ENCODE measurements around the gene KIF21A. TPM values are rescaled to one million over a fixed set of nuclear protein-coding genes. Genes with fewer than 3 reads are reported as not detected.

The KIF21A gene
- total RNA-seq, 6 experiments from 2014 or later, result 18.4 to 32.9 (median 27.8) TPM

- H3K27me3 ChIP-seq, result no peaks in the 10 kb centered on the region
- no peak for TF ChIP-seq POLR2A (IDR thresholded peaks at IDR 0.05)
- TF ChIP-seq, protein P1, sequence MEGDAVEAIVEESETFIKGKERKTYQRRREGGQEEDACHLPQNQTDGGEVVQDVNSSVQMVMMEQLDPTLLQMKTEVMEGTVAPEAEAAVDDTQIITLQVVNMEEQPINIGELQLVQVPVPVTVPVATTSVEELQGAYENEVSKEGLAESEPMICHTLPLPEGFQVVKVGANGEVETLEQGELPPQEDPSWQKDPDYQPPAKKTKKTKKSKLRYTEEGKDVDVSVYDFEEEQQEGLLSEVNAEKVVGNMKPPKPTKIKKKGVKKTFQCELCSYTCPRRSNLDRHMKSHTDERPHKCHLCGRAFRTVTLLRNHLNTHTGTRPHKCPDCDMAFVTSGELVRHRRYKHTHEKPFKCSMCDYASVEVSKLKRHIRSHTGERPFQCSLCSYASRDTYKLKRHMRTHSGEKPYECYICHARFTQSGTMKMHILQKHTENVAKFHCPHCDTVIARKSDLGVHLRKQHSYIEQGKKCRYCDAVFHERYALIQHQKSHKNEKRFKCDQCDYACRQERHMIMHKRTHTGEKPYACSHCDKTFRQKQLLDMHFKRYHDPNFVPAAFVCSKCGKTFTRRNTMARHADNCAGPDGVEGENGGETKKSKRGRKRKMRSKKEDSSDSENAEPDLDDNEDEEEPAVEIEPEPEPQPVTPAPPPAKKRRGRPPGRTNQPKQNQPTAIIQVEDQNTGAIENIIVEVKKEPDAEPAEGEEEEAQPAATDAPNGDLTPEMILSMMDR (IDR thresholded peaks at IDR 0.05), result no peak
- WGBS (ENCODE audit: insufficient coverage, low coverage, low lambda C conversion rate, missing lambda C conversion rate), result 100% methylated on average over 1 of the region's 1 CpG
- H3K9me3 ChIP-seq, result no peaks in the 10 kb centered on the region
- DNase-seq, result no peak
- peaks cover 0 to 18% (median 6%) of the 10 kb centered on the region in 4 donors for H3K4me1 ChIP-seq
- intact Hi-C loops (cut with DNase I), result no loop called here
- no peak overlapping the region for H3K4me3 ChIP-seq
- no peak overlapping the region for H3K27ac ChIP-seq
- no peaks in the 10 kb centered on the region for H3K36me3 ChIP-seq
- ATAC-seq, result no peak
Measured at GRCh38 chr12:39440101-39440500, 2.8 kb downstream of the KIF21A start.

DNA sequence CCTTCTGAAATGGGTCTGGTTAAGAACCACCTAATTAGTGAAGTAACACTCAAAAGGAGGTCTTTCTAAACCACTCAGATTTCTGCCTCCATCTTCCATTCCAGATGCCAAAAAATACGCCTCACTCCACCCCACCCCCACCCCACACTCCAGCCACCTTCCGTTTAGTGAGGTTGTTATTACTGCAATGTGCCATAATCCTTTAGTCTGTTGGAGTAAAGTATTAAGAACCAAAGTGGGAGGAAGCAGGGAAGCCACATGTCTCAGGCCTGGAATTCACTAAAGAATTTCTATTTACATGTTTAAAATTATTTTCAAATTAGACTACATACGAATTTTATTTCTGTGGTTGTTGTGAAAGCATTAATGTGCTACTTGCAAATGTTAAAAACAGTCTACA, 7.4 kb downstream of the KIF21A start:
- no peak for ATAC-seq
- intact Hi-C loops (cut with DNase I), result no loop called here
- H3K27ac ChIP-seq, result no peak overlapping the region
- WGBS (ENCODE audit: insufficient coverage, low coverage, low lambda C conversion rate, missing lambda C conversion rate), result 81% methylated on average over 3 of the region's 3 CpGs
- no peak overlapping the region for H3K4me3 ChIP-seq
- H3K27me3 ChIP-seq, result no peaks in the 10 kb centered on the region
- no peak for DNase-seq
- TF ChIP-seq, protein P1 (IDR thresholded peaks at IDR 0.05), result no peak
- no peak for TF ChIP-seq POLR2A (IDR thresholded peaks at IDR 0.05)
- peaks cover 0 to 14% (median 0%) of the 10 kb centered on the region in 4 donors for H3K4me1 ChIP-seq
- H3K9me3 ChIP-seq, result no peaks in the 10 kb centered on the region
- H3K36me3 ChIP-seq, result no peaks in the 10 kb centered on the region

DNA sequence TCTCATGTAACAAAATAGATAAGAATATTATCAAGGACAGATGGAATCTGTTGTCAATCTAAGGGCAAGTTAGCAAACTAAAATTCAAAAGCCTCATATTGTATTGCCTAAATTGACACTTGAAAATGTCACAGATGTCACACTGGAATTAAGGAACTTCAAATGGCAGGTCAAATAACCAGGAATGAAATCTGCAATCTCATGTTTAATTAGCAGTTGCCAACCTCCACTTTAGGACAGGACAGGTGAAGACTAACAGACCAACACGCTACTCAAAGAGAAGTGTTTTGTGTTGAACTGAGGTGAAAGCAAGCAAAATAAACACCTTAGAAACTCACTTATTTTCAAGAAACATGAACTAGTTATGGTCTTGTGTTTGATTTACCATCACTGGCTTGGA, 11.1 kb downstream of the KIF21A start:
- Histone ChIP-seq H3K27me3 (no peaks in the 10 kb centered on the region), H3K36me3 (no peaks in the 10 kb centered on the region), H3K4me1 (peaks cover 0 to 31% (median 8%) of the 10 kb centered on the region in 4 donors), H3K4me3 (no peak overlapping the region), H3K9me3 (no peaks in the 10 kb centered on the region), H3K27ac (peak overlapping the region in 1 of 3 donors; percentile 58)
- DNase-seq (no peak), ATAC-seq (peak in 3 of 4 donors; percentile 17 to 50 (median 24))
- 67% methylated on average over 1 of the region's 1 CpG for WGBS (ENCODE audit: insufficient coverage, low coverage, low lambda C conversion rate, missing lambda C conversion rate)
- TF ChIP-seq, protein P1 (IDR thresholded peaks at IDR 0.05), result no peak
- no peak for TF ChIP-seq POLR2A (IDR thresholded peaks at IDR 0.05)
- intact Hi-C loops (cut with DNase I), result no loop called here

GRCh38 chr12:39431002-39431796, 11.7 kb downstream of the KIF21A start:
- no peaks in the 10 kb centered on the region for H3K36me3 ChIP-seq
- H3K27ac ChIP-seq, result peak overlapping the region in 1 of 3 donors; percentile 58
- intact Hi-C loops (cut with DNase I), result no loop called here
- peaks cover 0 to 31% (median 8%) of the 10 kb centered on the region in 4 donors for H3K4me1 ChIP-seq
- H3K4me3 ChIP-seq, result no peak overlapping the region
- TF ChIP-seq, protein P1 (IDR thresholded peaks at IDR 0.05), result no peak
- no peak for TF ChIP-seq POLR2A (IDR thresholded peaks at IDR 0.05)
- WGBS (ENCODE audit: insufficient coverage, low coverage, low lambda C conversion rate, missing lambda C conversion rate), result 45% methylated on average over 3 of the region's 3 CpGs
- DNase-seq (no peak), ATAC-seq (peak in 1 of 4 donors; percentile 64)
- no peaks in the 10 kb centered on the region for H3K9me3 ChIP-seq
- H3K27me3 ChIP-seq, result no peaks in the 10 kb centered on the region
